Caco-2 (cell line): ENCODE results near the gene PAFAH1B2. TPM values are rescaled to one million over a fixed set of nuclear protein-coding genes. Genes with fewer than 3 reads are reported as not detected.
"Not testable (repeated sequence)": the region's sequence is repeated elsewhere in the genome, so short reads cannot be mapped to it uniquely, and the experiment has no call there.

Source experiments
- BruUV-seq: library from RNA; stranded (reverse); fragments of 400-500 nt; replicated peaks from 2 replicates; lab custom pipeline; 2021; lab: Mats Ljungman, UMichigan
- CTCF ChIA-PET: fragments of 300-600 bp; sonication (Branson Sonifier 250); formaldehyde crosslinking; loops from one replicate; lab custom pipeline; 2022; ENCODE audit warnings: antibody characterized with exemption; lab: Charles Lee
- POLR2A ChIA-PET: fragments of 300-600 bp; sonication (Branson Sonifier 250); formaldehyde crosslinking; loops from one replicate; lab custom pipeline; 2022; ENCODE audit warnings: antibody characterized with exemption; lab: Charles Lee
- DNase-seq, 2 experiments: peaks; one replicate each; pipeline versions ENCODE4 v3.0.0 to v3.0.0-alpha.2; 2020 to 2022
- H3K27me3 ChIP-seq: replicated peaks from 2 replicates; pipeline ENCODE4 v1.6.0; 2011; ENCODE audit warnings: low read length; ENCODE audit not compliant: control insufficient read depth, insufficient read depth
- H3K36me3 ChIP-seq: 2 replicates; pipeline ENCODE4 v1.5.1; 2011; ENCODE audit warnings: low read length; ENCODE audit not compliant: control insufficient read depth, insufficient read depth
- H3K4me1 ChIP-seq: fragments of 250-450 bp; sonication (Bioruptor Pico); 2 replicates; pipeline ENCODE4 v1.5.1; 2020; ENCODE audit warnings: mild to moderate bottlenecking
- H3K4me3 ChIP-seq: 2 replicates; pipeline ENCODE4 v1.5.1; 2011; ENCODE audit warnings: low read depth, mild to moderate bottlenecking, control low read depth, low read length
- H3K9me3 ChIP-seq: fragments of 250-450 bp; sonication (Bioruptor Pico); 2 replicates; pipeline ENCODE4 v1.5.1; 2020; ENCODE audit warnings: mild to moderate bottlenecking, moderate library complexity
- H3K27ac Mint-ChIP-seq: one replicate; pipeline ENCODE4 v1.8.0; 2022; ENCODE audit warnings: mixed read lengths; ENCODE audit not compliant: unreplicated experiment
- H3K27me3 Mint-ChIP-seq: one replicate; pipeline ENCODE4 v1.8.0; 2022; ENCODE audit warnings: mixed read lengths; ENCODE audit not compliant: insufficient read depth, unreplicated experiment
- H3K36me3 Mint-ChIP-seq: one replicate; pipeline ENCODE4 v1.8.0; 2022; ENCODE audit warnings: mild to moderate bottlenecking, mixed read lengths; ENCODE audit not compliant: insufficient read depth, unreplicated experiment
- H3K4me1 Mint-ChIP-seq: one replicate; pipeline ENCODE4 v1.8.0; 2022; ENCODE audit warnings: low read depth, mixed read lengths; ENCODE audit not compliant: unreplicated experiment
- H3K4me3 Mint-ChIP-seq: one replicate; pipeline ENCODE4 v1.8.0; 2022; ENCODE audit warnings: mild to moderate bottlenecking, moderate library complexity, mixed read lengths; ENCODE audit not compliant: unreplicated experiment
- H3K9me3 Mint-ChIP-seq: one replicate; pipeline ENCODE4 v1.8.0; 2022; ENCODE audit warnings: mixed read lengths; ENCODE audit not compliant: unreplicated experiment
- CTCF ChIP-seq, 2 experiments: fragments of 200-600 bp in 1 of 2; IDR thresholded peaks; 1 replicate in 1 of 2; 2 replicates in 1 of 2; pipeline versions ENCODE4 v1.5.1 to v1.8.0; 2011 to 2022; ENCODE audit warnings: antibody characterized with exemption in 1 of 2, control low read depth in 1 of 2, inconsistent platforms in 1 of 2, low read depth in 1 of 2, low read length in 1 of 2, mild to moderate bottlenecking in 1 of 2, moderate library complexity in 1 of 2; ENCODE audit not compliant: insufficient read depth in 1 of 2, severe bottlenecking in 1 of 2, unreplicated experiment in 1 of 2
- intact Hi-C: fragments of 100-400 bp; cut with micrococcal nuclease; formaldehyde crosslinking; loops from one replicate; pipeline ENCODE4 v1.10.0; 2022; ENCODE audit not compliant: unreplicated experiment
- total RNA-seq: library from RNA; stranded (reverse); gene quantifications from 2 replicates; pipeline ENCODE4 v1.2.3, GENCODE V29; 2022

Gene PAFAH1B2
- total RNA-seq, 1 experiment from 2014 or later = 167 TPM

GRCh38 chr11:117130879-117131278 lies 13.2 kb upstream of the PAFAH1B2 start:
- intact Hi-C loops = no loop called here

GRCh38 chr11:117134431-117134830 lies 9.7 kb upstream of the PAFAH1B2 start:
- POLR2A ChIA-PET = interaction anchor here (0.5 to 0.6 kb wide), 2 partner anchors 24 to 151 kb away, joined by 6 to 12 read pairs; no protein-coding TSS in a partner anchor
- DNase-seq = no peak
- no peaks in the 10 kb centered on the region for H3K4me1 Mint-ChIP-seq

More at GRCh38 chr11:117130879-117131278, 13.2 kb upstream of the PAFAH1B2 start:
- Mint-ChIP-seq H3K36me3 (no peaks in the 10 kb centered on the region), H3K4me3 (no peak overlapping the region), H3K4me1 (no peaks in the 10 kb centered on the region), H3K27me3 (no peaks in the 10 kb centered on the region), H3K9me3 (no peaks in the 10 kb centered on the region), H3K27ac (no peak overlapping the region)
- H3K4me3 ChIP-seq = no peak overlapping the region
- BruUV-seq = no TSS peak
- TF ChIP-seq CTCF (IDR thresholded peaks at IDR 0.05; ENCODE audit: insufficient read depth in 1 of 2, low read depth in 1 of 2, low read length in 1 of 2, severe bottlenecking in 1 of 2, unreplicated experiment in 1 of 2) = no peak
- CTCF ChIA-PET = no interaction called here
- H3K27me3 ChIP-seq = no peaks in the 10 kb centered on the region
- POLR2A ChIA-PET = no interaction called here
- H3K9me3 ChIP-seq = no peaks in the 10 kb centered on the region
- no peak for DNase-seq
- H3K4me1 ChIP-seq = no peaks in the 10 kb centered on the region
- H3K36me3 ChIP-seq = no peaks in the 10 kb centered on the region

GRCh38 chr11:117134979-117135378 lies 9.1 kb upstream of the PAFAH1B2 start:
- H3K4me1 ChIP-seq, H3K4me3 ChIP-seq, H3K36me3 Mint-ChIP-seq, intact Hi-C loops, H3K4me3 Mint-ChIP-seq, H3K4me1 Mint-ChIP-seq, H3K27ac Mint-ChIP-seq, CTCF ChIA-PET, DNase-seq, H3K27me3 Mint-ChIP-seq, H3K27me3 ChIP-seq, H3K36me3 ChIP-seq, BruUV-seq, H3K9me3 Mint-ChIP-seq, H3K9me3 ChIP-seq, POLR2A ChIA-PET: not testable (repeated sequence)

More at GRCh38 chr11:117134431-117134830, 9.7 kb upstream of the PAFAH1B2 start:
- no peaks in the 10 kb centered on the region for H3K36me3 ChIP-seq
- no peak overlapping the region for H3K27ac Mint-ChIP-seq
- no peaks in the 10 kb centered on the region for H3K27me3 Mint-ChIP-seq
- H3K4me1 ChIP-seq = no peaks in the 10 kb centered on the region
- intact Hi-C loops = no loop called here
- no peaks in the 10 kb centered on the region for H3K36me3 Mint-ChIP-seq
- no peak for TF ChIP-seq CTCF (IDR thresholded peaks at IDR 0.05; ENCODE audit: insufficient read depth in 1 of 2, low read depth in 1 of 2, low read length in 1 of 2, severe bottlenecking in 1 of 2, unreplicated experiment in 1 of 2)
- no peaks in the 10 kb centered on the region for H3K27me3 ChIP-seq
- CTCF ChIA-PET = no interaction called here
- BruUV-seq = no TSS peak
- H3K9me3 ChIP-seq = no peaks in the 10 kb centered on the region
- no peak overlapping the region for H3K4me3 Mint-ChIP-seq
- no peak overlapping the region for H3K4me3 ChIP-seq
- H3K9me3 Mint-ChIP-seq = no peaks in the 10 kb centered on the region

- H3K36me3 Mint-ChIP-seq, BruUV-seq, H3K9me3 ChIP-seq, H3K4me1 Mint-ChIP-seq, POLR2A ChIA-PET, H3K27ac Mint-ChIP-seq, H3K27me3 ChIP-seq, H3K36me3 ChIP-seq, H3K4me3 Mint-ChIP-seq, H3K9me3 Mint-ChIP-seq, H3K27me3 Mint-ChIP-seq, DNase-seq, H3K4me3 ChIP-seq, H3K4me1 ChIP-seq: not testable (repeated sequence)
- intact Hi-C loops = loop anchor here (2.0 kb wide), 1 partner anchor 33 kb away; no protein-coding TSS in a partner anchor
- CTCF ChIA-PET = interaction anchor here (0.6 kb wide), 1 partner anchor 22 kb away, joined by 3 read pairs; no protein-coding TSS in a partner anchor
These were observed 6.6 kb upstream of the PAFAH1B2 start for GRCh38 chr11:117137223-117138086.
